GM23338 (cell line): ENCODE results near the gene TUFT1. TPM values are rescaled to one million over a fixed set of nuclear protein-coding genes. Genes with fewer than 3 reads are reported as not detected.

Experiments used
- ATAC-seq: fragments of 200-7000 bp; cut with Tn5 transposase; 3 replicates; pipeline ENCODE4 v1.9.1; 2020
- DNase-seq: peaks from one replicate; pipeline ENCODE4 v3.0.0-alpha.2; 2015; ENCODE audit warnings: low spot score
- H2AFZ ChIP-seq: fragments of 200-600 bp; sonication (generic); 2 replicates; pipeline ENCODE4 v1.8.0; 2016; ENCODE audit warnings: antibody characterized with exemption, mild to moderate bottlenecking, moderate library complexity
- H3F3A ChIP-seq: fragments of 200-600 bp; sonication (generic); replicated peaks from 2 replicates; pipeline ENCODE4 v1.8.0; 2017; ENCODE audit warnings: antibody characterized with exemption, mixed run types, low read depth
- H3K27ac ChIP-seq: fragments of 200-600 bp; sonication (generic); 2 replicates; pipeline ENCODE4 v1.6.1; 2016; ENCODE audit warnings: low read depth
- H3K27me3 ChIP-seq: fragments of 200-600 bp; sonication (generic); 2 replicates; pipeline ENCODE4 v1.8.0; 2016; ENCODE audit warnings: mild to moderate bottlenecking, mixed run types, moderate library complexity; ENCODE audit not compliant: insufficient read depth
- H3K36me3 ChIP-seq: fragments of 200-600 bp; sonication (generic); 2 replicates; pipeline ENCODE4 v1.8.0; 2016; ENCODE audit warnings: mild to moderate bottlenecking; ENCODE audit not compliant: insufficient read depth
- H3K4me1 ChIP-seq: fragments of 200-600 bp; sonication (generic); 2 replicates; pipeline ENCODE4 v1.8.0; 2016; ENCODE audit warnings: mild to moderate bottlenecking, moderate library complexity; ENCODE audit not compliant: insufficient read depth
- H3K4me2 ChIP-seq: fragments of 200-600 bp; sonication (generic); 2 replicates; pipeline ENCODE4 v1.7.1; 2017; ENCODE audit warnings: mixed run types
- H3K4me3 ChIP-seq: fragments of 200-600 bp; sonication (generic); 2 replicates; pipeline ENCODE4 v1.6.1; 2016; ENCODE audit warnings: mixed run types
- H3K79me2 ChIP-seq: fragments of 200-600 bp; sonication (generic); replicated peaks from 2 replicates; pipeline ENCODE4 v1.8.0; 2017; ENCODE audit warnings: mild to moderate bottlenecking; ENCODE audit not compliant: insufficient read depth
- H3K9me2 ChIP-seq: fragments of 200-600 bp; sonication (generic); 2 replicates; pipeline ENCODE4 v1.8.0; 2017; ENCODE audit not compliant: insufficient read depth
- H4K20me1 ChIP-seq: fragments of 200-600 bp; sonication (generic); replicated peaks from 2 replicates; pipeline ENCODE4 v1.8.0; 2017; ENCODE audit warnings: mild to moderate bottlenecking; ENCODE audit not compliant: insufficient read depth
- H3K27ac Mint-ChIP-seq: 2 replicates; pipeline ENCODE4 v1.8.0; 2020; ENCODE audit warnings: inconsistent platforms, mild to moderate bottlenecking, moderate library complexity, mixed read lengths
- H3K27me3 Mint-ChIP-seq: 3 replicates; pipeline ENCODE4 v1.8.0; 2022; ENCODE audit warnings: low read depth, mild to moderate bottlenecking, moderate library complexity, mixed read lengths, inconsistent platforms; ENCODE audit not compliant: insufficient read depth, poor library complexity
- H3K36me3 Mint-ChIP-seq: 3 replicates; pipeline ENCODE4 v1.8.0; 2021; ENCODE audit warnings: low read depth, mild to moderate bottlenecking, inconsistent platforms, moderate library complexity, mixed read lengths
- H3K4me1 Mint-ChIP-seq: 3 replicates; pipeline ENCODE4 v1.8.0; 2020; ENCODE audit warnings: mild to moderate bottlenecking, inconsistent platforms, mixed read lengths
- H3K4me3 Mint-ChIP-seq: 3 replicates; pipeline ENCODE4 v1.8.0; 2021; ENCODE audit warnings: moderate library complexity, mild to moderate bottlenecking, inconsistent platforms, mixed read lengths
- H3K9me3 Mint-ChIP-seq: 3 replicates; pipeline ENCODE4 v1.8.0; 2020; ENCODE audit warnings: moderate library complexity, mild to moderate bottlenecking, inconsistent platforms, mixed read lengths
- EZH2phosphoT487 ChIP-seq: fragments of 200-600 bp; sonication (generic); IDR thresholded peaks from one replicate; pipeline ENCODE4 v1.8.1; 2018; ENCODE audit warnings: antibody characterized with exemption; ENCODE audit not compliant: unreplicated experiment
- POLR2AphosphoS5 ChIP-seq: IDR thresholded peaks from 2 replicates; pipeline ENCODE4 v1.6.1; 2016; ENCODE audit warnings: antibody characterized with exemption, low read depth
- STAT1 ChIP-seq: IDR thresholded peaks from one replicate; pipeline ENCODE4 v1.6.1; 2016; ENCODE audit warnings: antibody characterized with exemption; ENCODE audit not compliant: unreplicated experiment
- ZNF114 ChIP-seq: fragments of 250-450 bp; sonication (Bioruptor Pico); IDR thresholded peaks from 2 replicates; pipeline ENCODE4 v1.5.0; 2020; ENCODE audit warnings: mild to moderate bottlenecking, moderate library complexity
- polyA plus RNA-seq: library from polyadenylated mRNA; unstranded; fragments of >200 nt; fragmentation: Nextera tagmentation; extraction: Ambion mirVana; gene quantifications from 2 replicates; pipeline ENCODE4 v1.2.1, GENCODE V29; 2016
- total RNA-seq: library from RNA; depleted of rRNA; stranded (reverse); fragments of >200 nt; shearing (Covaris generic); gene quantifications from 2 replicates; pipeline ENCODE4 v1.2.3, GENCODE V29; 2014
- TF ChIP-seq, protein P1 (sequence below), 2 experiments: fragments of 200-600 bp in 1 of 2; sonication (generic) in 1 of 2; conservative IDR thresholded peaks; 2 replicates each; pipeline versions ENCODE4 v1.5.1 to v1.6.1; 2016 to 2017; ENCODE audit warnings: antibody characterized with exemption in 2 of 2, low read depth in 2 of 2, mild to moderate bottlenecking in 2 of 2, moderate library complexity in 1 of 2
- TF ChIP-seq, protein P2 (sequence below): fragments of 250-450 bp; sonication (Bioruptor Pico); IDR thresholded peaks from 2 replicates; pipeline ENCODE4 v1.5.0; 2020; ENCODE audit warnings: mild to moderate bottlenecking, moderate library complexity

TUFT1 gene
- total and polyA plus RNA-seq, 2 experiments from 2014 or later, result 6.0 to 11.9 TPM

DNA sequence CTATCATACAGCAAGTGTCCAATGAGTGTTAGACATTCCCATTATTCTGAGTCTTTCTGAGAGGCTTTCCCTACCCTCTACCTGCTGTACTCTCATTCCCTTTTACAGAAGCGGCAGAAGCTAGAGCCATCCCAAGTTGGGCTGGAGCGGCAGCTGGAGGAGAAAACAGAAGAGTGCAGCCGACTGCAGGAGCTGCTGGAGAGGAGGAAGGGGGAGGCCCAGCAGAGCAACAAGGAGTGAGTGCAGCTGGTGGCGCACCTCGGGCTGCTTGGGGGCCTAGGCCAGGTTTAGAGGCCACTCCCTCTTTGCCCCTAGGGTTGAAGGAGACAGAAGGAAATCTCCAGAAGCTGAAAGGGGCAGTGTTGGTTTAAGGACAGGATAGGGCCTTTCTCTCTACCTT, 16.8 kb upstream of the TUFT1 start:
- H3K36me3 Mint-ChIP-seq, result peaks cover 72% of the 10 kb centered on the region
- H3K36me3 ChIP-seq, result peaks cover 31% of the 10 kb centered on the region

DNA sequence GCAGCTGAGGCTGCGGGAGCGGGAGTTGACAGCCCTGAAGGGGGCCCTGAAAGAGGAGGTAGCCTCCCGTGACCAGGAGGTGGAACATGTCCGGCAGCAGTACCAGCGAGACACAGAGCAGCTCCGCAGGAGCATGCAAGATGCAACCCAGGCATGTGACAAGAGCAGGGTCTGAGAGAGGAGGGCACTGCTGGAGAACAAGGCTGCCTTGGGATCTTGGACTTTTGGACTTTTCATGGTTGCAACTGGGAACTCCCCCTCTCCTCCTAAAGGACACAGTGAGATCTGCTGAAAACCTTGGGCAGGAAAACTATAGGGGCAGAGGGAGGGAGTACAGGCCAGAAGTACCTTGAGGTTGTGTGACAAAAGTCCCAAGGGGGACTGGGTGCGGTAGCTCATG, 15.4 kb upstream of the TUFT1 start:
- ATAC-seq (no peak), DNase-seq (no peak)
- H3K27me3 ChIP-seq, result no peaks in the 10 kb centered on the region
- H3K79me2 ChIP-seq, result no peaks in the 10 kb centered on the region
- H3K9me2 ChIP-seq, result no peaks in the 10 kb centered on the region
- no peaks in the 10 kb centered on the region for H3K4me1 ChIP-seq
- H3K9me3 Mint-ChIP-seq, result no peaks in the 10 kb centered on the region
- H3K36me3 ChIP-seq, result peaks cover 29% of the 10 kb centered on the region
- no peak overlapping the region for H3K4me2 ChIP-seq
- TF ChIP-seq EZH2phosphoT487 (no peak), ZNF114 (CRISPR knock-in tag) (no peak)
- TF ChIP-seq, protein P1, sequence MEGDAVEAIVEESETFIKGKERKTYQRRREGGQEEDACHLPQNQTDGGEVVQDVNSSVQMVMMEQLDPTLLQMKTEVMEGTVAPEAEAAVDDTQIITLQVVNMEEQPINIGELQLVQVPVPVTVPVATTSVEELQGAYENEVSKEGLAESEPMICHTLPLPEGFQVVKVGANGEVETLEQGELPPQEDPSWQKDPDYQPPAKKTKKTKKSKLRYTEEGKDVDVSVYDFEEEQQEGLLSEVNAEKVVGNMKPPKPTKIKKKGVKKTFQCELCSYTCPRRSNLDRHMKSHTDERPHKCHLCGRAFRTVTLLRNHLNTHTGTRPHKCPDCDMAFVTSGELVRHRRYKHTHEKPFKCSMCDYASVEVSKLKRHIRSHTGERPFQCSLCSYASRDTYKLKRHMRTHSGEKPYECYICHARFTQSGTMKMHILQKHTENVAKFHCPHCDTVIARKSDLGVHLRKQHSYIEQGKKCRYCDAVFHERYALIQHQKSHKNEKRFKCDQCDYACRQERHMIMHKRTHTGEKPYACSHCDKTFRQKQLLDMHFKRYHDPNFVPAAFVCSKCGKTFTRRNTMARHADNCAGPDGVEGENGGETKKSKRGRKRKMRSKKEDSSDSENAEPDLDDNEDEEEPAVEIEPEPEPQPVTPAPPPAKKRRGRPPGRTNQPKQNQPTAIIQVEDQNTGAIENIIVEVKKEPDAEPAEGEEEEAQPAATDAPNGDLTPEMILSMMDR (conservative IDR thresholded peaks at IDR 0.05; ENCODE audit: low read depth in 2 of 2), result no peak
- H3K36me3 Mint-ChIP-seq, result peaks cover 75% of the 10 kb centered on the region
- H3K27ac Mint-ChIP-seq, result peak overlapping the region; percentile 30; the same call in 1 of the 2 replicates
- no peak overlapping the region for H3K4me3 Mint-ChIP-seq
- H3K27ac ChIP-seq, result no peak overlapping the region
- H3K27me3 Mint-ChIP-seq, result peaks cover 5% of the 10 kb centered on the region
- peaks cover 8% of the 10 kb centered on the region for H3K4me1 Mint-ChIP-seq
- H3F3A ChIP-seq, result no peaks in the 10 kb centered on the region
- no peaks in the 10 kb centered on the region for H4K20me1 ChIP-seq
- no peak overlapping the region for H2AFZ ChIP-seq
- no peak overlapping the region for H3K4me3 ChIP-seq

More for the DNA sequence above, 16.8 kb upstream of the TUFT1 start:
- Mint-ChIP-seq H3K9me3 (no peaks in the 10 kb centered on the region), H3K27ac (no peak overlapping the region), H3K4me3 (no peak overlapping the region), H3K4me1 (peaks cover 8% of the 10 kb centered on the region), H3K27me3 (peaks cover 5% of the 10 kb centered on the region)
- H3K4me1 ChIP-seq, result no peaks in the 10 kb centered on the region
- no peak overlapping the region for H3K27ac ChIP-seq
- H3K9me2 ChIP-seq, result no peaks in the 10 kb centered on the region
- no peak overlapping the region for H3K4me2 ChIP-seq
- H3K27me3 ChIP-seq, result no peaks in the 10 kb centered on the region
- H2AFZ ChIP-seq, result no peak overlapping the region
- H3K4me3 ChIP-seq, result no peak overlapping the region
- no peaks in the 10 kb centered on the region for H3K79me2 ChIP-seq
- no peaks in the 10 kb centered on the region for H3F3A ChIP-seq
- TF ChIP-seq POLR2AphosphoS5 (no peak), STAT1 (no peak)
- no peaks in the 10 kb centered on the region for H4K20me1 ChIP-seq
- no peak; the same call in 2 of the 3 replicates for ATAC-seq
- no peak for DNase-seq

DNA sequence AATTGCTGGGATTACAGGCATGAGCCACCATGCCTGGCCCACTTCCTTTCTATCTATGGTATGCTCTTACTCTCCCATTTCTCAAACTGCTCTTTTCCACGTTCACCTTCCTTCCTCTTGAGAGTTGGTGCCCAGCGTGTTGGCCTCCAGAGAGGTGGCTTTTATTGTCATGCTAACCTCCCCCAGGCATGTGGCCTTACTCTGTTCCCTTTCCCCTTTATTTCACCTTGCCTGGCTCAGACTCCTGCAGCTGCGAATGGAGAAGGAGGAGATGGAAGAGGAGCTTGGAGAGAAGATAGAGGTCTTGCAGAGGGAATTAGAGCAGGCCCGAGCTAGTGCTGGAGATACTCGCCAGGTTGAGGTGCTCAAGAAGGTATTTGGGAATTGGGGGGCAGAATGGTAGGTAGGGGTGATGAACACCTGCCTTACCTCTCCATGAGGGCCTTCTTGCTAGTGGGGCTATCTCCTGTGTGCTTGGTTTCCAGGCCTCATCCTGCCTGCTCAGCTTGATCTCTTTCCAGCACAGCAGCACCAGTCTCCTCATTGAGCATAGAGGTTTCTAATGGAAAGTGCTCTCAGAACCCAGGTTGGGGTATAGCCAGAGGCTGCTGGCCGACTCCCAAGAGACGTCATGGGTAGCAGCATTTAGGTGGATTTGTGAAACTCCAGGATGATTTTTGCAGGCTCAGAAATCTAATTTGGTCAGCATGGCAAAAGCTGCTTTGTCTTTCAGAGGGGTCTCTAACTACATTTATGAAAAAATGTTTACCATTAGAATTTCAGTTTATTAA, 13.2 kb upstream of the TUFT1 start:
- H3K27ac ChIP-seq, result no peak overlapping the region
- no peaks in the 10 kb centered on the region for H4K20me1 ChIP-seq
- H3K27me3 Mint-ChIP-seq, result peaks cover 5% of the 10 kb centered on the region
- no peaks in the 10 kb centered on the region for H3K79me2 ChIP-seq
- ATAC-seq (peak; percentile 76), DNase-seq (peak; percentile 20)
- H3K36me3 Mint-ChIP-seq, result peaks cover 76% of the 10 kb centered on the region
- no peaks in the 10 kb centered on the region for H3K27me3 ChIP-seq
- H3K9me2 ChIP-seq, result no peaks in the 10 kb centered on the region
- no peak overlapping the region for H3K27ac Mint-ChIP-seq
- H3F3A ChIP-seq, result no peaks in the 10 kb centered on the region
- no peak overlapping the region for H3K4me3 ChIP-seq
- H3K4me1 Mint-ChIP-seq, result peaks cover 8% of the 10 kb centered on the region
- H2AFZ ChIP-seq, result no peak overlapping the region
- no peaks in the 10 kb centered on the region for H3K9me3 Mint-ChIP-seq
- H3K4me2 ChIP-seq, result no peak overlapping the region
- H3K4me3 Mint-ChIP-seq, result no peak overlapping the region
- H3K36me3 ChIP-seq, result peaks cover 25% of the 10 kb centered on the region
- no peaks in the 10 kb centered on the region for H3K4me1 ChIP-seq
- TF ChIP-seq, protein P2, sequence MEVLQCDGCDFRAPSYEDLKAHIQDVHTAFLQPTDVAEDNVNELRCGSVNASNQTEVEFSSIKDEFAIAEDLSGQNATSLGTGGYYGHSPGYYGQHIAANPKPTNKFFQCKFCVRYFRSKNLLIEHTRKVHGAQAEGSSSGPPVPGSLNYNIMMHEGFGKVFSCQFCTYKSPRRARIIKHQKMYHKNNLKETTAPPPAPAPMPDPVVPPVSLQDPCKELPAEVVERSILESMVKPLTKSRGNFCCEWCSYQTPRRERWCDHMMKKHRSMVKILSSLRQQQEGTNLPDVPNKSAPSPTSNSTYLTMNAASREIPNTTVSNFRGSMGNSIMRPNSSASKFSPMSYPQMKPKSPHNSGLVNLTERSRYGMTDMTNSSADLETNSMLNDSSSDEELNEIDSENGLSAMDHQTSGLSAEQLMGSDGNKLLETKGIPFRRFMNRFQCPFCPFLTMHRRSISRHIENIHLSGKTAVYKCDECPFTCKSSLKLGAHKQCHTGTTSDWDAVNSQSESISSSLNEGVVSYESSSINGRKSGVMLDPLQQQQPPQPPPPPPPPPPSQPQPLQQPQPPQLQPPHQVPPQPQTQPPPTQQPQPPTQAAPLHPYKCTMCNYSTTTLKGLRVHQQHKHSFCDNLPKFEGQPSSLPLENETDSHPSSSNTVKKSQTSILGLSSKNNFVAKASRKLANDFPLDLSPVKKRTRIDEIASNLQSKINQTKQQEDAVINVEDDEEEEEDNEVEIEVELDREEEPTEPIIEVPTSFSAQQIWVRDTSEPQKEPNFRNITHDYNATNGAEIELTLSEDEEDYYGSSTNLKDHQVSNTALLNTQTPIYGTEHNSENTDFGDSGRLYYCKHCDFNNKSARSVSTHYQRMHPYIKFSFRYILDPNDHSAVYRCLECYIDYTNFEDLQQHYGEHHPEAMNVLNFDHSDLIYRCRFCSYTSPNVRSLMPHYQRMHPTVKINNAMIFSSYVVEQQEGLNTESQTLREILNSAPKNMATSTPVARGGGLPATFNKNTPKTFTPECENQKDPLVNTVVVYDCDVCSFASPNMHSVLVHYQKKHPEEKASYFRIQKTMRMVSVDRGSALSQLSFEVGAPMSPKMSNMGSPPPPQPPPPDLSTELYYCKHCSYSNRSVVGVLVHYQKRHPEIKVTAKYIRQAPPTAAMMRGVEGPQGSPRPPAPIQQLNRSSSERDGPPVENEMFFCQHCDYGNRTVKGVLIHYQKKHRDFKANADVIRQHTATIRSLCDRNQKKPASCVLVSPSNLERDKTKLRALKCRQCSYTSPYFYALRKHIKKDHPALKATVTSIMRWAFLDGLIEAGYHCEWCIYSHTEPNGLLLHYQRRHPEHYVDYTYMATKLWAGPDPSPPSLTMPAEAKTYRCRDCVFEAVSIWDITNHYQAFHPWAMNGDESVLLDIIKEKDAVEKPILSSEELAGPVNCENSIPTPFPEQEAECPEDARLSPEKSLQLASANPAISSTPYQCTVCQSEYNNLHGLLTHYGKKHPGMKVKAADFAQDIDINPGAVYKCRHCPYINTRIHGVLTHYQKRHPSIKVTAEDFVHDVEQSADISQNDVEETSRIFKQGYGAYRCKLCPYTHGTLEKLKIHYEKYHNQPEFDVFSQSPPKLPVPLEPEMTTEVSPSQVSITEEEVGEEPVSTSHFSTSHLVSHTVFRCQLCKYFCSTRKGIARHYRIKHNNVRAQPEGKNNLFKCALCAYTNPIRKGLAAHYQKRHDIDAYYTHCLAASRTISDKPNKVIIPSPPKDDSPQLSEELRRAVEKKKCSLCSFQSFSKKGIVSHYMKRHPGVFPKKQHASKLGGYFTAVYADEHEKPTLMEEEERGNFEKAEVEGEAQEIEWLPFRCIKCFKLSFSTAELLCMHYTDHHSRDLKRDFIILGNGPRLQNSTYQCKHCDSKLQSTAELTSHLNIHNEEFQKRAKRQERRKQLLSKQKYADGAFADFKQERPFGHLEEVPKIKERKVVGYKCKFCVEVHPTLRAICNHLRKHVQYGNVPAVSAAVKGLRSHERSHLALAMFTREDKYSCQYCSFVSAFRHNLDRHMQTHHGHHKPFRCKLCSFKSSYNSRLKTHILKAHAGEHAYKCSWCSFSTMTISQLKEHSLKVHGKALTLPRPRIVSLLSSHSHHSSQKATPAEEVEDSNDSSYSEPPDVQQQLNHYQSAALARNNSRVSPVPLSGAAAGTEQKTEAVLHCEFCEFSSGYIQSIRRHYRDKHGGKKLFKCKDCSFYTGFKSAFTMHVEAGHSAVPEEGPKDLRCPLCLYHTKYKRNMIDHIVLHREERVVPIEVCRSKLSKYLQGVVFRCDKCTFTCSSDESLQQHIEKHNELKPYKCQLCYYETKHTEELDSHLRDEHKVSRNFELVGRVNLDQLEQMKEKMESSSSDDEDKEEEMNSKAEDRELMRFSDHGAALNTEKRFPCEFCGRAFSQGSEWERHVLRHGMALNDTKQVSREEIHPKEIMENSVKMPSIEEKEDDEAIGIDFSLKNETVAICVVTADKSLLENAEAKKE (CRISPR knock-in tag), result peak; percentile 68; the same call in 1 of the 2 replicates
